HepG2 (cell line): Measurements from ENCODE around the gene NDUFS6. TPM values are rescaled to one million over a fixed set of nuclear protein-coding genes. Genes with fewer than 3 reads are reported as not detected.

Source experiments
- ATAC-seq: fragments of 200-7000 bp; cut with Tn5 transposase; 3 replicates; pipeline ENCODE4 v1.9.1; 2020; ENCODE audit warnings: mild to moderate bottlenecking, moderate library complexity
- BruUV-seq: library from RNA; stranded (reverse); fragments of 400-500 nt; replicated peaks from 2 replicates; lab custom pipeline; 2021; lab: Mats Ljungman, UMichigan
- CTCF ChIA-PET: fragments of 300-600 bp; formaldehyde crosslinking; extraction: SDS; loops from one replicate; lab custom pipeline; 2021; ENCODE audit warnings: low total read pairs, inconsistent platforms, low intra/inter-chr PET ratio; lab: Yijun Ruan, JAX
- POLR2A ChIA-PET: fragments of 350-600 bp; sonication (Branson Sonifier 250); formaldehyde crosslinking; loops from one replicate; lab custom pipeline; 2020; ENCODE audit warnings: antibody characterized with exemption, inconsistent platforms; lab: Yijun Ruan, JAX
- DNase-seq: peaks from one replicate; pipeline ENCODE4 v3.0.0-alpha.2; 2015; ENCODE audit warnings: low spot score
- FAIRE-seq: peaks from 3 replicates; lab custom pipeline; 2011; peaks lifted over from hg19 to GRCh38; lab: Jason Lieb, UNC
- H2AFZ ChIP-seq: one replicate; pipeline ENCODE4 v1.6.1; 2011; ENCODE audit warnings: low read length, inconsistent platforms
- H3K27ac ChIP-seq: fragments of 300-600 bp; 3 replicates; pipeline ENCODE4 v1.8.0; 2011; ENCODE audit warnings: mixed run types, mild to moderate bottlenecking, mixed read lengths, low read length, inconsistent platforms; ENCODE audit not compliant: insufficient read depth; ENCODE audit errors: extremely low read length
- H3K27me3 ChIP-seq, 2 experiments: fragments of 200-600 bp in 1 of 2; 2 replicates in 1 of 2; 3 replicates in 1 of 2; pipeline versions ENCODE4 v1.6.0 to v1.8.0; 2011; ENCODE audit warnings: low read length in 2 of 2, mild to moderate bottlenecking in 2 of 2, moderate library complexity in 2 of 2, inconsistent platforms in 1 of 2; ENCODE audit not compliant: insufficient read depth in 2 of 2, control insufficient read depth in 1 of 2
- H3K36me3 ChIP-seq, 2 experiments: fragments of 200-600 bp in 1 of 2; replicated peaks in 1 of 2; 2 replicates in 1 of 2; 3 replicates in 1 of 2; pipeline versions ENCODE4 v1.5.1 to v1.8.0; 2011; ENCODE audit warnings: low read length in 2 of 2, inconsistent platforms in 1 of 2; ENCODE audit not compliant: insufficient read depth in 2 of 2, control insufficient read depth in 1 of 2
- H3K4me1 ChIP-seq: 2 replicates; pipeline ENCODE4 v1.5.1; 2012; ENCODE audit warnings: low read length, inconsistent platforms; ENCODE audit not compliant: insufficient read depth
- H3K4me2 ChIP-seq: 2 replicates; pipeline ENCODE4 v1.6.0; 2011; ENCODE audit warnings: low read depth, low read length, inconsistent platforms
- H3K4me3 ChIP-seq, 3 experiments: fragments of 200-600 bp in 1 of 3; sonication (generic), shearing (Covaris generic) in 1 of 3; replicated peaks in 1 of 3; 2 replicates each; pipeline ENCODE4 v1.5.1; 2011 to 2016; ENCODE audit warnings: low read length in 3 of 3, inconsistent platforms in 2 of 3, low read depth in 2 of 3, mild to moderate bottlenecking in 2 of 3, control low read depth in 1 of 3, mixed read lengths in 1 of 3; ENCODE audit not compliant: insufficient read depth in 1 of 3
- H3K79me2 ChIP-seq: one replicate; pipeline ENCODE4 v1.6.1; 2011; ENCODE audit warnings: low read length, inconsistent platforms; ENCODE audit not compliant: insufficient read depth
- H3K9ac ChIP-seq: 2 replicates; pipeline ENCODE4 v1.6.0; 2011; ENCODE audit warnings: mild to moderate bottlenecking, low read depth, low read length, inconsistent platforms; ENCODE audit not compliant: insufficient read depth
- H3K9me3 ChIP-seq: 2 replicates; pipeline ENCODE4 v1.5.1; 2012; ENCODE audit warnings: mild to moderate bottlenecking, low read length
- H4K20me1 ChIP-seq: 2 replicates; pipeline ENCODE4 v1.6.0; 2011; ENCODE audit warnings: inconsistent platforms, mild to moderate bottlenecking, low read length, moderate library complexity; ENCODE audit not compliant: insufficient read depth
- HMGA1 ChIP-seq: sonication (generic); formaldehyde crosslinking; conservative IDR thresholded peaks from 2 replicates; pipeline ENCODE4 v1.4.0; 2020; ENCODE audit warnings: missing genetic modification reagents
- HNRNPK ChIP-seq: fragments of 200-400 bp; formaldehyde crosslinking; IDR thresholded peaks from 2 replicates; pipeline ENCODE4 v1.6.1; 2018; ENCODE audit warnings: low read length, low read depth, moderate library complexity, mild to moderate bottlenecking; ENCODE audit not compliant: poor library complexity, severe bottlenecking
- IRX3 ChIP-seq: sonication (generic); formaldehyde crosslinking; IDR thresholded peaks from 2 replicates; pipeline ENCODE4 v1.8.1; 2023; ENCODE audit warnings: mild to moderate bottlenecking, low read depth, missing genetic modification reagents, borderline replicate concordance
- KMT2A ChIP-seq: sonication (generic); formaldehyde crosslinking; IDR thresholded peaks from 2 replicates; pipeline ENCODE4 v1.4.0; 2020; ENCODE audit warnings: missing genetic modification reagents
- MXD4 ChIP-seq: IDR thresholded peaks from 2 replicates; pipeline ENCODE4 v1.6.1; 2016; ENCODE audit warnings: mild to moderate bottlenecking, missing biosample characterization, missing genetic modification reagents
- NFATC3 ChIP-seq: sonication (generic); formaldehyde crosslinking; IDR thresholded peaks from 2 replicates; pipeline ENCODE4 v1.5.1; 2020; ENCODE audit warnings: mild to moderate bottlenecking, missing genetic modification reagents
- SIX4 ChIP-seq: sonication (generic); formaldehyde crosslinking; IDR thresholded peaks from 2 replicates; pipeline ENCODE4 v1.4.0; 2020; ENCODE audit warnings: missing genetic modification reagents
- TEAD3 ChIP-seq: optimal IDR thresholded peaks from 2 replicates; pipeline ENCODE3; 2016; ENCODE audit warnings: borderline replicate concordance
- YY1 ChIP-seq: IDR thresholded peaks from 2 replicates; pipeline ENCODE4 v1.6.1; 2011; ENCODE audit warnings: low read length, low read depth, moderate library complexity, mild to moderate bottlenecking; ENCODE audit not compliant: insufficient read depth, insufficient replicate concordance
- ZFP41 ChIP-seq: sonication (generic); formaldehyde crosslinking; IDR thresholded peaks from 2 replicates; pipeline ENCODE4 v1.4.0; 2020; ENCODE audit warnings: mild to moderate bottlenecking, missing genetic modification reagents, borderline replicate concordance
- ZNF720 ChIP-seq: sonication (generic); formaldehyde crosslinking; IDR thresholded peaks from 2 replicates; pipeline ENCODE4 v1.4.0; 2020; ENCODE audit warnings: missing genetic modification reagents
- ZNF816 ChIP-seq: sonication (generic); formaldehyde crosslinking; IDR thresholded peaks from 2 replicates; pipeline ENCODE4 v1.8.0; 2022; ENCODE audit warnings: missing genetic modification reagents, mild to moderate bottlenecking, borderline replicate concordance
- ZNF841 ChIP-seq: sonication (generic); formaldehyde crosslinking; IDR thresholded peaks from 2 replicates; pipeline ENCODE4 v1.8.1; 2023; ENCODE audit warnings: missing genetic modification reagents, borderline replicate concordance
- WGBS: methylation state at CpG from one replicate; pipeline ENCODE4 v1.1.6; 2017; ENCODE audit warnings: low lambda C conversion rate; 5-methylcytosine and 5-hydroxymethylcytosine counted together
- in situ Hi-C: cut with HindIII; loops from 2 replicates; pipeline ENCODE4 v1.10.0; 2017; ENCODE audit warnings: low pct_unique_long_range_greater_than_20kb; ENCODE audit not compliant: extremely low pct_ligation_motif_present
- intact Hi-C: fragments of 100-400 bp; cut with micrococcal nuclease; formaldehyde crosslinking; loops from one replicate; pipeline ENCODE4 v1.10.0; 2022; ENCODE audit not compliant: unreplicated experiment
- polyA plus RNA-seq, 8 experiments: library from polyadenylated mRNA; depleted of rRNA in 3 of 8; stranded (reverse) in 7 of 8; unstranded in 1 of 8; fragments of >200 nt; fragmentation: Illumina TruSeq in 4 of 8; extraction: Trizol in 4 of 8; gene quantifications; 2 replicates each; pipeline versions ENCODE4 v1.2.1 to v1.2.3, GENCODE V29; 2011 to 2016; ENCODE audit warnings: low read depth in 4 of 8, missing spikeins in 1 of 8, mixed read lengths in 1 of 8; ENCODE audit not compliant: insufficient read depth in 1 of 8
- total RNA-seq, 5 experiments: library from RNA; depleted of rRNA; stranded (reverse); fragments of >200 nt; fragmentation: Illumina TruSeq; extraction: Trizol; gene quantifications; 2 replicates each; pipeline ENCODE4 v1.2.3, GENCODE V29; 2016; ENCODE audit warnings: low read depth in 1 of 5

NDUFS6 gene
- total and polyA plus RNA-seq, 2 of the 13 experiments (the other 11 are each of a cell fraction or from before 2014, with no cell fraction given): 23.7 to 50.4 TPM

DNA sequence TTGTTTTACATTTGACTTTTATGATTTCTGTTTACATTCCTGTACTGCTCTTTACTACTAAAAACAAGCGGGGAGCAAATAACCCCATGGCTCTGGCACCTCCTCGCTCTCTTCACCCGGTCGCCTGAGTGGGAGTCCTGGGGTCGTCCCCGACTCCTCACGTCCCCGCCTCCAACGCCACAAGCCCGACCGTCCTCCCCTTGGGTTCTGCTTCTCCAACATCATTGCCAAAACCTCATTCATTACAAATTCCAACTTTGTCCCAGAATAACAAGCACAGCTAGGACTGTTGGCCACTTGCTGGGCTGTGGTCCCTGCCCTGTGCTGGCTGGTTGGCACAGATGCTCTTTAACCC lies 36.6 kb upstream of the NDUFS6 start (continued):
- TF ChIP-seq ZNF720 (CRISPR knock-in tag): no peak
- no peak for TF ChIP-seq KMT2A (CRISPR knock-in tag)
- no peak for TF ChIP-seq TEAD3 (CRISPR knock-in tag)
- no peak for TF ChIP-seq NFATC3 (CRISPR knock-in tag)
- no peak for TF ChIP-seq ZFP41
- TF ChIP-seq IRX3: no peak
- TF ChIP-seq ZNF816 (CRISPR knock-in tag): no peak
- no peak for TF ChIP-seq HMGA1 (CRISPR knock-in tag)
- TF ChIP-seq, all 625 proteins: peak for 0

DNA sequence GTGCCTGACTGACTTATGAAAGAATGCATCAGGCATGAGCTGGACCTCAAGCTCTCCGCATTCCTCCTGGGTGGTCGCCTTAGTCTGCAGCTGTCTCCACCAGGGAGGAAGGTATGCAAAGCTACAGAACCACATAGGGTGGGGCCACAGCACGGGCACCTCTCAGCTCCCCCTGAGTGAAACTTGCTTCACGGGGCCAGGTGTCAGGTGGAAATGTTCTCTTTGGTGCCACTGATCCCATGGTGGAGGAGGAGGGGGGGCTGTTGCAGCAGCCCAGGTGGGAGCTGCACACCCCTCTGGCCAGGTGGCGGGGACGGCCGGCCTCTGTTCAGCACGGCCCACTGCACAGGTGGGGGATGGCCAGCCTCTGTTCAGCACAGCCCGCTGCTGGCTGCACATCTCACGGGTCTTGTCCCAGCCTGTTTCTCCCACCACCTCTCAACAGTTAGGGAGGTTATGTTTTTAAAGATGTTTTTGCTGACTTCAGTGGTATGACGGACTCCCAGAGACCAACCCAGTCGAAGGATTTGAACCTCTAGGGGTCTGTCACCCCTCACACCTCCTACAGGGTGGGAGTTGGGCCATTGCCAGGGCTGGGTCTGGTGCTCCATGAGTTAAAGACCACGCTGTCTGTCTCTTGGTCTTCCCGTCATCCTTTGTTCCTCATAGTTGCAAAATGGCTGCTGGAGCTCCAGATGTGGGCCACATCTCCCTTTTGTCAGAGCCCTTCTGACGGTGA lies 35.9 kb upstream of the NDUFS6 start:
- DNase-seq: no peak
- in situ Hi-C loops (loop anchor here (10.0 kb wide), 1 partner anchor 249 kb away; no protein-coding TSS in a partner anchor), intact Hi-C loops (no loop called here)
- ChIA-PET CTCF (no interaction called here), POLR2A (no interaction called here)
- Histone ChIP-seq H3K36me3 (no peaks in the 10 kb centered on the region), H3K4me3 (no peak overlapping the region), H3K79me2 (no peaks in the 10 kb centered on the region), H2AFZ (no peak overlapping the region), H3K27me3 (peaks cover 12 to 77% of the 10 kb centered on the region in 2 experiments), H3K4me1 (no peaks in the 10 kb centered on the region), H4K20me1 (no peaks in the 10 kb centered on the region), H3K9me3 (no peaks in the 10 kb centered on the region), H3K27ac (no peak overlapping the region), H3K4me2 (no peak overlapping the region), H3K9ac (no peak overlapping the region)
- TF ChIP-seq YY1 (no peak), SIX4 (CRISPR knock-in tag) (no peak), ZNF841 (CRISPR knock-in tag) (no peak), MXD4 (CRISPR knock-in tag) (no peak), HNRNPK (no peak)
- BruUV-seq: no TSS peak
- 18% methylated on average over 9 of the region's 15 CpGs for WGBS
- FAIRE-seq: no peak
- no peak for ATAC-seq
